Astrocyte (in vitro differentiated cells and primary cell): Measurements from ENCODE around the gene RNLS. TPM values are rescaled to one million over a fixed set of nuclear protein-coding genes. Genes with fewer than 3 reads are reported as not detected.

Experiments
- DNase-seq: peaks from one replicate; pipeline ENCODE4 v3.0.0-alpha.2; 2010; ENCODE audit warnings: low read depth
- FAIRE-seq: peaks from 2 replicates; lab custom pipeline; 2011; peaks lifted over from hg19 to GRCh38; lab: Jason Lieb, UNC
- H2AFZ ChIP-seq: 2 replicates; pipeline ENCODE4 v1.6.0; 2012; ENCODE audit warnings: low read depth, low read length, inconsistent platforms
- H3K27ac ChIP-seq: 2 replicates; pipeline ENCODE4 v1.5.1; 2011; ENCODE audit warnings: low read depth, low read length, inconsistent platforms
- H3K27me3 ChIP-seq: 2 replicates; pipeline ENCODE4 v1.6.0; 2011; ENCODE audit warnings: low read length, inconsistent platforms; ENCODE audit not compliant: insufficient read depth
- H3K36me3 ChIP-seq: 2 replicates; pipeline ENCODE4 v1.5.1; 2011; ENCODE audit warnings: low read length, inconsistent platforms; ENCODE audit not compliant: insufficient read depth
- H3K4me1 ChIP-seq: 2 replicates; pipeline ENCODE4 v1.5.1; 2011; ENCODE audit warnings: low read length, inconsistent platforms; ENCODE audit not compliant: insufficient read depth
- H3K4me2 ChIP-seq: 2 replicates; pipeline ENCODE4 v1.6.0; 2012; ENCODE audit warnings: low read length, inconsistent platforms
- H3K4me3 ChIP-seq: 2 replicates; pipeline ENCODE4 v1.5.1; 2011; ENCODE audit warnings: low read depth, mild to moderate bottlenecking, low read length, inconsistent platforms; ENCODE audit not compliant: insufficient read depth
- H3K79me2 ChIP-seq: 2 replicates; pipeline ENCODE4 v1.6.0; 2012; ENCODE audit warnings: mild to moderate bottlenecking, low read length, inconsistent platforms; ENCODE audit not compliant: insufficient read depth
- H3K9ac ChIP-seq: 2 replicates; pipeline ENCODE4 v1.6.0; 2012; ENCODE audit warnings: mild to moderate bottlenecking, low read length, inconsistent platforms
- H3K9me3 ChIP-seq: 2 replicates; pipeline ENCODE4 v1.5.1; 2012; ENCODE audit warnings: low read depth, mild to moderate bottlenecking, low read length, inconsistent platforms; ENCODE audit not compliant: insufficient read depth
- H4K20me1 ChIP-seq: 2 replicates; pipeline ENCODE4 v1.6.0; 2012; ENCODE audit warnings: low read length, inconsistent platforms; ENCODE audit not compliant: insufficient read depth
- H3K27ac Mint-ChIP-seq: one replicate; pipeline ENCODE4 v1.8.0; 2021; ENCODE audit warnings: mild to moderate bottlenecking, mixed read lengths; ENCODE audit not compliant: unreplicated experiment
- H3K27me3 Mint-ChIP-seq: one replicate; pipeline ENCODE4 v1.8.0; 2021; ENCODE audit warnings: low read depth, mixed read lengths; ENCODE audit not compliant: unreplicated experiment
- H3K36me3 Mint-ChIP-seq: one replicate; pipeline ENCODE4 v1.8.0; 2021; ENCODE audit warnings: low read depth, mixed read lengths; ENCODE audit not compliant: unreplicated experiment
- H3K4me1 Mint-ChIP-seq: one replicate; pipeline ENCODE4 v1.8.0; 2021; ENCODE audit warnings: low read depth, mixed read lengths; ENCODE audit not compliant: unreplicated experiment
- H3K4me3 Mint-ChIP-seq: one replicate; pipeline ENCODE4 v1.8.0; 2021; ENCODE audit warnings: mild to moderate bottlenecking, moderate library complexity, mixed read lengths; ENCODE audit not compliant: unreplicated experiment
- H3K9me3 Mint-ChIP-seq: one replicate; pipeline ENCODE4 v1.8.0; 2021; ENCODE audit warnings: mild to moderate bottlenecking, mixed read lengths; ENCODE audit not compliant: unreplicated experiment
- EZH2 ChIP-seq: IDR thresholded peaks from 2 replicates; pipeline ENCODE4 v1.6.1; 2012; ENCODE audit warnings: mild to moderate bottlenecking, low read length, inconsistent platforms; ENCODE audit not compliant: insufficient read depth
- total RNA-seq: library from RNA; stranded (reverse); gene quantifications from 2 replicates; pipeline ENCODE4 v1.2.1, GENCODE V29; 2021
- TF ChIP-seq, protein P1 (sequence below): IDR thresholded peaks from 2 replicates; pipeline ENCODE4 v1.5.1; 2011; ENCODE audit warnings: low read depth, mild to moderate bottlenecking, inconsistent platforms, low read length, moderate library complexity; ENCODE audit not compliant: insufficient read depth

The RNLS gene
- total RNA-seq, 1 donor from 2014 or later = 6.9 TPM

DNA sequence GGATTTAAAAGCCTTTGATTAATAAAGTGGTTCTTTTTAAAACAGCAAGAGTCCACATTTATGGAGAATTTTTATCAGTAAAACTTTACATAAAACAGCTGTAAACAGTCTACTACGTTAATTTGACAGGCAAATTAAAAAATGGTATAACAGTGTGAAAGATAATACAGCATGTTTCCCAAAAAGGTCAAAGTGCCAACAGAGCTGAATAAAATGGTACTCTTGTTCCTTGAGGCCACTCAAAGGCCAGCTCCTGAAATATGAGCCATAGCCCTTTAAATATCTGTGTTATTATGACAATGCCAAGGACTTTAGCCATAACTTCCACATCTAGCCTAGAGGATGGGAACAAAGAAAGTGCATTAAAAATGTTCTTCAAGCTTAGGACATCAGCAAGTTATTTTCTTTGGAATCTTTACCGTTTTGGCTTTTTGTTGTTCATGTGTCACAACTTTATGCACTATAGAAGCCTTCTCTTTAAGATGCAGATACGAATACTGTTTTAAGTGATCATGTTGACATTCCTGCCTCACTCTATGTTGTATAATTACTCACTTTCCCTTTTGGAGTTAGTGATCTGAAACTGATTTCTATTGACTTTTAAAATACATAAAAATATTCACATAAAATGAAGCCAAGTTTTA is 165.6 kb downstream of the RNLS start:
- Mint-ChIP-seq H3K4me3 (no peak overlapping the region), H3K27me3 (no peaks in the 10 kb centered on the region), H3K27ac (no peak overlapping the region), H3K9me3 (no peaks in the 10 kb centered on the region), H3K36me3 (no peaks in the 10 kb centered on the region), H3K4me1 (no peaks in the 10 kb centered on the region)
- H3K27me3 ChIP-seq = no peaks in the 10 kb centered on the region
- no peak overlapping the region for H3K4me2 ChIP-seq
- FAIRE-seq (no peak), DNase-seq (no peak)
- H3K9ac ChIP-seq = no peak overlapping the region
- H4K20me1 ChIP-seq = no peaks in the 10 kb centered on the region
- no peaks in the 10 kb centered on the region for H3K36me3 ChIP-seq
- TF ChIP-seq, protein P1, sequence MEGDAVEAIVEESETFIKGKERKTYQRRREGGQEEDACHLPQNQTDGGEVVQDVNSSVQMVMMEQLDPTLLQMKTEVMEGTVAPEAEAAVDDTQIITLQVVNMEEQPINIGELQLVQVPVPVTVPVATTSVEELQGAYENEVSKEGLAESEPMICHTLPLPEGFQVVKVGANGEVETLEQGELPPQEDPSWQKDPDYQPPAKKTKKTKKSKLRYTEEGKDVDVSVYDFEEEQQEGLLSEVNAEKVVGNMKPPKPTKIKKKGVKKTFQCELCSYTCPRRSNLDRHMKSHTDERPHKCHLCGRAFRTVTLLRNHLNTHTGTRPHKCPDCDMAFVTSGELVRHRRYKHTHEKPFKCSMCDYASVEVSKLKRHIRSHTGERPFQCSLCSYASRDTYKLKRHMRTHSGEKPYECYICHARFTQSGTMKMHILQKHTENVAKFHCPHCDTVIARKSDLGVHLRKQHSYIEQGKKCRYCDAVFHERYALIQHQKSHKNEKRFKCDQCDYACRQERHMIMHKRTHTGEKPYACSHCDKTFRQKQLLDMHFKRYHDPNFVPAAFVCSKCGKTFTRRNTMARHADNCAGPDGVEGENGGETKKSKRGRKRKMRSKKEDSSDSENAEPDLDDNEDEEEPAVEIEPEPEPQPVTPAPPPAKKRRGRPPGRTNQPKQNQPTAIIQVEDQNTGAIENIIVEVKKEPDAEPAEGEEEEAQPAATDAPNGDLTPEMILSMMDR = no peak
- no peak for TF ChIP-seq EZH2
- H2AFZ ChIP-seq = no peak overlapping the region
- H3K9me3 ChIP-seq = no peaks in the 10 kb centered on the region
- no peak overlapping the region for H3K4me3 ChIP-seq
- no peak overlapping the region for H3K27ac ChIP-seq
- H3K79me2 ChIP-seq = no peaks in the 10 kb centered on the region
- no peaks in the 10 kb centered on the region for H3K4me1 ChIP-seq

DNA sequence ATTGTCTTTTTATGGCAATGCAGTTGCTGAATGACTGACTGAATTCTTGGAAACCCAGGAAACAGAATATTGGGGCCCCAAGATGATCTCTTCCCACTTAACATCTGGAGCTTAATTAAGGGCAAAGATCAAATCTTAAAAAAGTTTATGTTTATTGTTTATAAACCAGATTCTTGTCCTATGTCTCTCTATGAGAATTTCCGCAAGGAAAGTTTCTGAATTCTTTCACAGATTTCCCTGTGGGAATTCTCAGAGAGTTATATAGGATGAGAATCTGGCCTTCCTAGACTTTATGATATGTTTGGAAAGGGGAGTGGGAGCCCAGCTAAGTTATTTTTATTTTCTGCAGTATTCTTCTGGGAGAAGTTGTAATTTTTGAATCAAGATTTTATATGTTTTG is 166.3 kb downstream of the RNLS start:
- Histone ChIP-seq H3K27ac (no peak overlapping the region), H3K4me2 (no peak overlapping the region), H3K27me3 (no peaks in the 10 kb centered on the region), H4K20me1 (no peaks in the 10 kb centered on the region), H3K4me1 (no peaks in the 10 kb centered on the region), H3K79me2 (no peaks in the 10 kb centered on the region), H3K9ac (no peak overlapping the region), H3K36me3 (no peaks in the 10 kb centered on the region), H3K9me3 (no peaks in the 10 kb centered on the region), H2AFZ (no peak overlapping the region), H3K4me3 (no peak overlapping the region)
- Mint-ChIP-seq H3K4me1 (no peaks in the 10 kb centered on the region), H3K36me3 (no peaks in the 10 kb centered on the region), H3K27me3 (no peaks in the 10 kb centered on the region), H3K27ac (no peak overlapping the region), H3K4me3 (no peak overlapping the region), H3K9me3 (no peaks in the 10 kb centered on the region)
- FAIRE-seq (no peak), DNase-seq (no peak)
- TF ChIP-seq, protein P1 = no peak
- TF ChIP-seq EZH2 = no peak

GRCh38 chr10:88415533-88416130 is 167.5 kb downstream of the RNLS start:
- H3K27me3 ChIP-seq = no peaks in the 10 kb centered on the region
- H3K4me2 ChIP-seq = no peak overlapping the region
- no peak for TF ChIP-seq EZH2
- TF ChIP-seq, protein P1 = no peak
- H3K27me3 Mint-ChIP-seq = no peaks in the 10 kb centered on the region
- no peak for DNase-seq
- no peaks in the 10 kb centered on the region for H3K4me1 Mint-ChIP-seq
- H3K36me3 Mint-ChIP-seq = no peaks in the 10 kb centered on the region
- no peaks in the 10 kb centered on the region for H3K4me1 ChIP-seq
- no peaks in the 10 kb centered on the region for H4K20me1 ChIP-seq
- no peaks in the 10 kb centered on the region for H3K36me3 ChIP-seq
- no peak overlapping the region for H3K4me3 ChIP-seq
- H3K27ac ChIP-seq = no peak overlapping the region
- H3K27ac Mint-ChIP-seq = no peak overlapping the region
- H3K9me3 Mint-ChIP-seq = no peaks in the 10 kb centered on the region
- H3K9ac ChIP-seq = no peak overlapping the region
- H3K4me3 Mint-ChIP-seq = no peak overlapping the region
- no peaks in the 10 kb centered on the region for H3K79me2 ChIP-seq
- no peak overlapping the region for H2AFZ ChIP-seq
- no peak for FAIRE-seq
- H3K9me3 ChIP-seq = no peaks in the 10 kb centered on the region
